DMS79 (cell line): ENCODE data around the gene GALNT17.
"Not testable (repeated sequence)": the region's sequence is repeated elsewhere in the genome, so short reads cannot be mapped to it uniquely, and the experiment has no call there.

Experiments used
- DNase-seq: peaks from one replicate; lab custom pipeline; 2025; lab: John Stamatoyannopoulos, UW

The GALNT17 gene

DNA sequence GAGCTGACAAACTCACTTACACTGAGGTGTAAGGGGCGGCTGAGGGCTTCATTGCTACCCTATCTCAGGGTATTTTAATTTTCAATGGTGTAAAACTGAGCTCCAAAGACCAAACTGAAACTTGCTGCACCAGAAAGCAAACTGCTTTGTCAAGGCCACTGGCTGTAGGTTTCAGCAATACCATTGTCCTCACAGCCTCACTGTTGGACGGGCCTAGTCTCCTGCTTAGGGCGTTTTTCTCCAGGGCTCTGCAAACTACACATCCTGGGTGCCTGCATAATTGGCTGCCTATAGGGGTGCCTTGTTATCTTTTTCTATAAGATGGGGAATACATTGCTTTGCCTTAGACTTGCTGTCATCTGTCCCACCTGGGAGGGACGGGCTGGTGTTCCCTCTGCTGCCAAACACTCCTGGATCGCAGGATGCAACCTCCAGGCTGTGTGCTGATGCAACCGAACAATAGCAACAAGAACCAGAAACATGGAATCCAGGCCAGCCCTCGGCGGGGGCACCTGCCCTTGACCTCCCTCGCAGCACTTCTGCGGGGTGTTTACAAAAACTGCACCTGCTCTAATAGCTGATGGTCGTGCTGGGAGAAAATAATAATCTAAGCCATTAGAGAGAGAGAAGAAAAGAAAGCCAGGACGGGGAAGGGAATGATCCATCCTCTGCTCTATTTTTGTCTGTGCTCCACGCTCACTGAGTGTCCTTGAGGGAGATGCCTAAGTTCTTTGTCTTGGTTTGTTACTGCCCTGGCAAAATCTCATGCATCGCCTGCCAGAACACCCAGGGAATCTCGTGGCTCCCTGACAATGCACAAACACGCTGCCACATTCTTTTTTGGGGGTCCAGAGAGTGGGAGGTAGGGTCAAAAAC is 104.5 kb downstream of the GALNT17 start:
- no peak for DNase-seq

DNA sequence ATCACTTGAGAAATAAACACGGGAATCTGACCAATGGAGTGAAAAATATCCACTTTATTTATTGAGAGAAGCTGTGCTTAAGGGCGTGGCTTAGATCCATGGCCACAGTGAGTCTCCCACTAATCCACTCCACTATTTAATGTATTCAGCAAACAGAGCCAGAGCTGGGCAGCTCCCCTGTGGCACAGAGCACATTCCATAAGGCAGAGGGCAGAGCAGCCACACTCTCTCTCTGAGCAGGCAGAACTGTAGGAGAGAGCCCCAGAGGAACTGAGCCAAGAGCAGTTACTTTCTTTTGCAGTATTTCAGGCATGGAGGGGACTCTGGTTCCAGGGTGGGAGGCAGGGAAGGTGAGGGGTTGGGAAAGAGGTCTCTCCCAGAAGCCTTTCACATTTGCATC is 106.0 kb downstream of the GALNT17 start:
- no peak for DNase-seq

DNA sequence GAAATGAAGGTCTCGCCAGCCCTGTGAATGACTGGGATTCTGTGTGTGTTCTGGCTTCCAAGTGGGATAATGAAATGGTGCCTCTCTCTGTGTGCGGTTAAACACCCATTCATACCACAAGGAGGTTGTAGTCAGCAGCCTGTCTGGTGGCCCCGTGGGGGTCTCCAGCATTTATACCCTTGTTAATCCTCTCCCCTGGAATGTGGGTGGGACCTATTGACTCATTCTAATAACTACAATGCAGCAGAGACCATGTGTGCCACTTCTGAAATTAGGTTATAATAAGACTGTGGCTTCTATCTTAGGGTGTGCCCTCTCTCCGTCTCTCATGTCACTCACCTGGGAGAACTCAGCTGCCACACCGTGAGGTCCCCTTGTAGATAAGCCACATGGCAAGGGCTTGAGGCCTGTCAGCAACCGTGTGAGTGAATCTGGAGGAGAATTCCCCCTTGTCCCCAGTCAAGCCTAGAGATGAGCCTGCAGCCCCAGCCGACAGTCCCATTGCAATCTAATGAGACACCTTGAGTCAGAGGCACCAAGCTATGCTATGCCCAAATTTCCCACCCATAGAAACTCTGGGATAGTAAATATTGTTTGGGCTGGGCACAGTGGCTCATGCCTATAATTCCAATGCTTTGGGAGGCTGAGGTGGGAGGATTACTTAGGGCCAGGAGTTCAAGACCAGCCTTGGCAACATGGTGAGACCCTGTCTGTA is 106.8 kb downstream of the GALNT17 start:
- DNase-seq: no peak

DNA sequence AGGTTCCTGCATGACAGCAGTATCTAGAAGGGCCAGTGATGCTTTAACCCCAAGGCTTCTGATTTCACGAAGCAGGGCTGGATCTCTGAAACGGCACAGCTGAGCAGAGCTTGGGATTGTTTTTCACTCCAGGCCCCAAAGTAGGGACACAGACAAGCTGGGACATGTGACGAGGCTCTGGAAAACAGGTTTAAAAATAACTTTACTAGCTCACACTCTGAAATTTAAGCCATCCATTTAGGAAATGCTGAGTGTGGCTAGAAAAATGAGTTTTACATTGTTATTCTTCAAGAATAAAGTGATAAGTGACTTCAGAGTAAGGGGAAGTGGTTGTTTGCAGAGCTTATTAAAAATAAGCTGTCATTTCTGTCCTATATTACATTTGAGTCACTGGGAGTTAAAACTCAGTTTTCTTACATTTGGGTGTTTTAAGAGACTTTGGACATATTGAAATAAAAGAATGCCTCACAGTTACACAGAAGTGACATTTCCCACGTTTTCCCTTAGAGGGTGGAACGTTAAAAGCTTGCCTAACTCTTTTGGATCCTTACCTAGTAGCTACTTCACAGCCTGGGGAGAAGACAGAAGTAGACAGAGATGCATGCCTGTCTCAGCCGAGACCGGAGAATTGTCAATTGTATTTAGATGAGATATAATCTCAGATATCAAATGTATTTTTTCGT is 107.8 kb downstream of the GALNT17 start:
- no peak for DNase-seq

DNA sequence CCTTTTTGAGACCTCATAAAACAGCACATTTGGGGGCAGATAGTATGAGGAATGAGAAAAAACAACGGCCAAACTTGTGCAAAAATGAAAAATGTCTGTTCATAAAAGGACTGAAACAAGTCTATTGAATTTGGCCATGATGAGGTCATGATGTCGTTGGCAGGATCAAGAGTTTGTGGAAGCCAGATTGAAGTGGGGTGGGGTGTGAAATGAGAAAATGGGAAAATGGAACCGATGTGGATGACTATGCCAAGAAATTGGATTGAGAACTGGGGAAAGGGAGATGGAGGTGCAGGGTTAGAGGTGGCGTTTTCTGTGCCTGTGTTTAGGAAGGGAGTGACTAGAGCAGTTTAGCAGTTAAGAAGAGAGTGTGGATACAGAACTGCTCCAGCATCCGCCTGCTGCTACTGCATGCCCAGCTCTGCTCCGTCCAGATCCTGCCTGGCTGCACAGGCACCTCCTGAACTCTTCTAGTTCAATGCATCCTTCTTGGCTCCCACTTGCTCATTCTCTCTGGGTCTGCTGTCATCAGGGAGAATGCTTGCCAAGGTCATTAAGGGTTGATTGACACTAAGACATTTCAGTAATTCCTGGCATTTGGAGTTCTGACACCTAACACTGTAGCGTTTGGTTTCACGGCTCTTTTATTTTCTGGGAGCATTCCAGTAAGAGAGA is 111.9 kb downstream of the GALNT17 start:
- DNase-seq: no peak

DNA sequence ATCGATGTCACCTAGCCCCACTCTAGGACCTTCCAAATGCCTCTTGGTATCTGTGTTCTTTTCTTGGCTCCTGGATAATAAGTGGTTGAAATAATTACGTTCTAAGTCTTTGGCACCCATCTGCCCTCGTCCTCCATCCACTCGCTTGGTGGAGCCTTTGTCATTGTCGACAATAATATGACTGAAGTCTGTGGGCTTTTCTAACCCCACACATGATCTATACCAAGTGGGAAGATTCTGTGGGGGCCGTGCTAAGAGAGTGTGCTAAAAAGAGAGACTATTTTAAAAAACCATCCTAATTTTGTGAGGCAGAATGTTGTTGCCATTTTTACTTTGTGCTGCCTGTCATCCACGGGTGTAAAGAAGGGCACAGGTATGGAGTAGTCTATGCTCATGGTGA is 113.1 kb downstream of the GALNT17 start:
- no peak for DNase-seq

DNA sequence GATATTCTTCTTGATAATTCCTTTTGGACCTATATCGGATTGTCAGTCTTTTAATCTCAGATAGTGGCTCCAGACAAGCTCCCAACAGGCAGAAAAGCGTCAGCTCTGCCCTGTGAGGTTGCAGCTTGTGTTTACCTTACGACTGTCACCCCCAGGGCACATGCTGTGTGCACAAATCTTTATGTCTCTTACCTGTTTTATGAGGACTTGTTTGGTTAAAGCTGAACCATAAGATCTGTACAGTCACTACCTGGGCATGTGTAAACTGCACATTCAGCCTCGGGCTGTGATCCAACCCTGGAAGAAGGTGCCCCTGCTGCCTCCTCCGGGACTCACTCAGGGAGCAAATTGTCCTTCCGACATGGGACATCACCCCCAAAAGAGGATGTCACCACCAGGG is 119.8 kb downstream of the GALNT17 start:
- no peak for DNase-seq

DNA sequence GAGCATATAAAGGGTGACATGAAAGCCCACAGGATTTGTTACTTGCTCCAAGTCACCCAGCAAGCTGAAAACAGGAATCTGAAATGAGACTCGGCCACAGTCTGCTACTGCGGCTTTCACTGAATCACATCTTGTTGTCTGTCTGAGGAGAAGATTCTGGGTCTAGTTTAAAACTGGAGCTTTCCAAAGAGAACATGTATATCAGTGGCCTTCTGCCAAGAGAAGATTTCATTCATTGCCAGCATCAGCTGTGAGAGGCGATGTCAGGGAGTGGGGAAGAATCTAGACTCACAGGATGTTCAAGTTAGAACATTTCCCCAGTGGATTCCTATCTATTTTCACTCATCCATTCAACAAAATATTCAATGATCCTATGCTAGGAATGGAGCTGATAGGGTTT is 122.8 kb downstream of the GALNT17 start:
- DNase-seq: no peak

DNA sequence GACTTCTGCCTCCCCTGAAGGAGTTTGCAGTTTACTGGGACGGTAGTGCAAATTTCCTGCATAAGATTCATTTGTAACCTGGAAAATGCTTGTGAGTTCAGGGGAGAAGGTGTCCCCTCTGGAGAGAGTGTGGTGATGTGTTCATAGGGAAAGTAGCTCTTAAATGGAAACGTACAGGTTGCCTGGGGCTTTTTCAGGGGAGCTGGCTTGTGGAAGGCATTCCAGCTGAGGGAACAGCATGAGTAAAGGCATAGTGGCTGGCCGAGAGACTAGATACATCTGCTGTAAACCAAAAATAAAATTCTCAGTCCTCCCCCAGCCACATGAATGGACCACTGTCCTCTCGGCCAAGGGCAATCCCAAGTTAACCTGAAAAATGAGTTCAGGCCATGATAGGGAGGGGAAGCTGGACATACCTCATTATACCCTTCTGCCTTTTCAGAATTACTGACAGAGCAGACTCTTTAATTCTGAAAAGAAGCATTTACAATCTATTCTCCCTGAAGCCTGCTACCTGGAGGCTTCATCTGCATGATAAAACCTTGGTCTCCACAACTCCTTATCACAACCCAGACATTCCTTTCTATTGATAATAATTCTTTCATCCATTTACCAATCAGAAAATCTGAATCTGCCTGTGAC is 123.7 kb downstream of the GALNT17 start:
- DNase-seq: no peak

DNA sequence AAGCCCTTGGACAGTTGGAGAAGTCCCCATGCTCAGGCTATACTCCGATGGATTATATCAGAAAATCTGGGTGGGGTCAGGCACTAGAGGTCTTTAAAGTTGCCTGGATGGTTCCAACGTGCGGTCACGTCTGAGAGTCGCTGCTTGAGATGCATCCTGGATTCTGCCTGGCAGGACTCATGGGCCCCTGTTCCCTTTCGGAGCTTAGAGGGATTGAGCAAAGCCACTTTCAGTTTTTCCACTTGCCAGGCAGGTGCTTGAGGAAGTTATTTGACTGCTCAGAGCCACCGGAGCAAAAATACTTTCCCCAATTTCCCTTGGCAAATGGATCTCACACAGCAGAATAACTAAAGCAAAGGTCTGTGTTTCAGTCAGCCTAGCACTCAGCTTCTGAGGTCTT is 129.1 kb downstream of the GALNT17 start:
- DNase-seq: no peak

DNA sequence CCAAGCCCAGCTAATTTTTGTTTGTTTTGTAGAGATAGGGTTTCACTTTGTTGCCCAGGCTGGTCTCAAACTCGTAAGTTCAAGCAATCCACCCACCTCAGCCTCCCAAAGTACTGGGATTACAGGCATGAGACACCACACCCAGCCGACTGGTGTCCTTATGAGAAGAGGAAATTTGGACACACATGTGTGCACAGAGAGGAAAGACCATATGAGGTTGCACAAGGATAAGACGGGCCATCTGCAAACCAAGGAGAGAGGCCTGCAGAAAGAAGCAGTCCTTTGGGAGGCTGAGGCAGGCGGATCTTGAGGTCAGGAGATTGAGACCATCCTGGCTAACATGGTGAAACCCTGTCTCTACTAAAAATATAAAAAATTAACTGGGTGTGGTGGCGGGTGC is 130.9 kb downstream of the GALNT17 start:
- not testable (repeated sequence) for DNase-seq

DNA sequence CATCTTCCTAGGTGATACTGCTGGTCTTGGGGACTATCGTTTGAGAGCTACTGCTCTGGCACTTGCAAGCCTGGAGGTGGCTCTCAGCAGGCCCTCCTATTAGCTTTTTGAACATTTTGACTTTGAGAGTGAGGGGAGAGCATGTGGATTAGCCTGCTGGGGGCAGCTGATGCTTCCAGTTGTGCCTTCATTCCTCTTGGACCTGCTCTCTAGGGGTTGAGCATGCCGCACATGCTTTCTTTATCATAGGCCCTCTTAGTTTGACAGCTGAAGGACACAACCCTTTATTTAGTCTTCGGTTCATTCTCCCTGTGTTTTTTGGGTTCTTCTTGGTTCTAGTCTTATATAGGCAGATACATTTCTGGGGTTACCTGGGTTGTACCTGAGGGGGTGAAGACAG is 132.1 kb downstream of the GALNT17 start:
- DNase-seq: no peak

DNA sequence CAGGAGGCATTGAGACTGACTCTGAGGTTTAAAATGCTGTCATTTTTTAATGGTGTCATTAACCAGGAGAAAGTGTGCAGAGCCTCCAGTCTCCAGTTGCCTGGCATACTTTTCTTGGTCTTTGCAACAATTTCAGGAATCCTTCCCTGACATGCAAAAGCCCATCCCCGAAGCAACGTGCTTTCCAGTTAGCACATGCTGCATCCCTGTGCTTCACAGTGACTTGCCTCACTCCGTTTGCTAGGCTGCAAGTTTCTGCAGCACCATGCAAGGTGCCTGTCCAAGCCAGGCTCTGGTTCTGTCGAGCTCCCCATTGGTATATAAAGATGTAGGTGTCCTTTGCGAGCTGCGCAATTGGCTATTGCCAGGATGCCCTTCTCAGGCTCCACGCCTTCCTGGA is 135.0 kb downstream of the GALNT17 start:
- no peak for DNase-seq

DNA sequence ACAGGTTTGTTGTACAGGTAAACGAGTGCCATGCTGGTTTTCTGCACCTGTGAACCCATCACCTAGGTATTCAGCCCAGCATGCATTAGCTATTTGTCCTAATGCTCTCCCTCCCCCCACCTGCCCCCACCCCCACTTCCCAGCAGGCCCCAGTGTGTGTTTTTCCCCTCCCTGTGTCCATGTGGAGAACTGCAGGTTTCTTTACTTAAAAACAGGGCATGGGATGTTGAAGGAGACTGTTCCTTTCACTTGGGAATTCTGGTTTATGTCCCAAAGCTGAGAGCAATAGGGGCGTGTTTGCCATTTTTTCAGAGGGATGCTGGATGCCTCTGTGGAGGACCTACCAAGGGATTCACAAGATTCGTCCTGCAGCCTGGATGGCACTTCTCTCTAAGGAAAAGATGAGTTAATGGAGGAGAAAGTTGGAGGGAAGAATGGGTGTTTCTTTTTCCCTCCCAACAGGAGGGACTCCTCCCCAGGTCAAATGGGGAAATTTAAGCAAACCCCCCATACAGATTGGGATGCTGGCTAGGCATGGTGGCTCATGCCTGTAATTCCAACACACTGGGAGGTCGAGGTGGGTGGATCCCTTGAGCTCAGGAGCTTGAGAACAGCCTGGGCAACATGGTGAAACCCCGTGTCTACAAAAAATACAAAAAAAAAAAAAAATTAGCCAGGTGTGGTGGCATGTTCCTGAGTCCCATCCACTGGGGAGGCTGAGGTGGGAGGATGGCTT is 136.0 kb downstream of the GALNT17 start:
- no peak for DNase-seq

DNA sequence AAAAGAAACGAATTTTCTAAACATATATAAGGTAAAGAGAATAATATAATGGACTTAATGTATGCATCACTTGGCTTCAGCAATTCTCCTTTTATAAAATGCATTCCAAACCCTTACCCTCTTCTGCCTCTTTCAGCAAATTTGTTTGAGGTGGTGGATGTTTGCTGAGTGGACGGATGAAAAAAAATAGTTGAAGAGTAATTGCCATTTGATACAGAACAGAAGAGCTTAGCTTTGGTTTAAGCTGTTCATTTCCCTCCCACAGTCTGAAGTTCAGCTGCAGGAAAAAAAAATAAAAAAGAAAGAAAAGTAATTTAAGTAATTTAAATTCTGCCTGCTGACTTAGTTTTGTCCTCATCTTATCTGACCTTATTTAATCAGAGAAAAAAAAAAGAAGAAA is 138.6 kb downstream of the GALNT17 start:
- DNase-seq: no peak

DNA sequence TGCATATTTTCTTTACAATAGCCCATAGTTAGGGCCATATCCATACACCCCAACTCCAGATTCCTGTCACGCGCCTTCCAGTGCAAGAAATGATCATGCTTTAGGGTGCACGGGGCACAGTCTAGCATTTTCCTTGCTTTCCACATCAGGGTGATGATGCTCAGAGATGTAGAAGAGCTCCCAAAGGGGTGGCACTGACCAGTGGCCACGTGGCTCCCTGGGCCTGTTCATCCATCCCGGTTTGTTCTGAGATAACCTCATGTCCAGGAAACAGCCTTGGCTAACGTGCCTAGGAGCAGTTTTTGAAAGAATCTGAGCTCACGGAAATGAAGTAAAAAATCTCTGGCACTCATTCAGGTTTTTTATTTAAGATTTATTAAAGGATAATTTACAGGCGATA is 139.3 kb downstream of the GALNT17 start:
- DNase-seq: no peak

DNA sequence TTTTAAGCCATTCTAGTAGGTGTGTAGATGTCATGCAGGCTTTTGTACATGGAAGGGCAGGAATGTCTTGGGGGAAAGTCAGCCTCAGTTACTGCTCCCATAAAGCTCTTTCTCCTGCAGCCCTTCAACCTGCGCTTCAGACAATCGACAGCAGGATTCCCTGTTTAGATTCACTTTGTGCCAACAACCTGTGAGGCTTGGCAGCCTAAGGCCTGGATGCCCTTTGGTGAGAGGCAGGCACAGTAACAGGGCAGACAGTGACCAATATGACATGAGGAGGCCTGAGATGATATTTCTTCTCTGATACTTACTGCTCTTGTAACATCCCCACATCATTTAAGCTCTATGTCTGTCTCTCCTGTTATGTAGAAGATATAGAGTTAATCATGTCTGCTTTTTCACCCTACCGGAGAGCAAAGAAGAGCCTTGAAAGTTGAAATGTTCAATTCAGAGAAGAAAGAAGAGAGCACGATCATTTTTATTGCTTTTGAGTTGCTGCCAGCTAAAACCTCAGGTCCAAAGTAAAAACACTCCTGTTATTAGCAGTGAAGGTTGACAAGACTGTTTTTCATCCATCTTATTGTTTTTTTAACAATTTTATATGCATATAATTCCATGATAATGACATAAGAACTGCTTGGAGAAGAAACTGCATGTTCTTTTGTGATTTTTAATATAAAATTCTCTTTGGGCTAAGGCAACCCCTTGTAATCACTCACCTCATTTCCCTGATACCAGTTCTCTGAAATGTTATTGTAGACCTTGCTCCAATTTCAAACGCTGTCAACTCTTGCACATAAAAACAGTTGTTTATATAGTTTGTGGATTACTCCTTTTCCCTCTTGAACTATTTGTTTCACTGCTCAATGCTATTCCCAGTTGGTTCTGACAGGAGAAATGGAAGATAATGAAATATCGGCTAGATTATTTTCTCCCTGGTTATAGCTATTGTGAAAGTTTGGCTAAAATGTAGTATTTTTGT is 140.9 kb downstream of the GALNT17 start:
- no peak for DNase-seq

DNA sequence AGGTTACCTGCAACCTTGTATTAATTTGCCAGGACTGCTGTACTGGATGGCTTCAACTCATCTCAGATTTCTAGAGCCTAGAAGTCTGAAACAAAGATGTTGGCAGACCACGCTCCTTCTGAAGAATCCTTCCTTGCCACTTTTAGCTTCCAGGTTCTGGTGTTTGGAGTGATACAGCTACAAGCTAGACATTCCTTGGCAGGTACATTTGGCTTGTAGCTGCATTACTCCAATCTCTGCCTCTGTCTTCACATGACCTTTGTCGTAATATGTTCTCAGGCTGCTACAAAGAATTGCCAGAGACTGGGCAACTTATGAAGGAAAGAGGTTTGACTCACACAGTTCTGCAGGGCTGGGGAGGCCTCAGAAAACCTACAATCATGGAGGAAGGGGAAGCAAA is 146.3 kb downstream of the GALNT17 start:
- DNase-seq: no peak

DNA sequence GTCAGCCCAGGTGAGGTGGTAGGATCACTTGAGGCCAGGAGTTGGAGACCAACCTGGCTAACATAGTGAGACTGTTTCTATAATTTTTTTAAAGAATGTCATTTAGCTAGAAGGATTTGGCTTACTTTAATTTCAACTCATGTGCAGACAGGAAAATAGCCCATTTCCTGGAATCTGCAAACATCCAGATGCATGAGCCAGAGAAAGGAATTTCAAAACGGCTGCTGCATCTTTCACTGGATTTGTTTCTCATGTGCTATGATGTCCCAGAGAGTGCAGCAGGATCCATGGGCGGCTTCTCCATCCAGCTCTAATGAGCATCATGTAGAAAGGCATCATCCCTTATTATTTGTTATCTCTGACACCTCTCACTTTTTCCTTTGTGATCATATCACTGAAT is 149.3 kb downstream of the GALNT17 start:
- no peak for DNase-seq

DNA sequence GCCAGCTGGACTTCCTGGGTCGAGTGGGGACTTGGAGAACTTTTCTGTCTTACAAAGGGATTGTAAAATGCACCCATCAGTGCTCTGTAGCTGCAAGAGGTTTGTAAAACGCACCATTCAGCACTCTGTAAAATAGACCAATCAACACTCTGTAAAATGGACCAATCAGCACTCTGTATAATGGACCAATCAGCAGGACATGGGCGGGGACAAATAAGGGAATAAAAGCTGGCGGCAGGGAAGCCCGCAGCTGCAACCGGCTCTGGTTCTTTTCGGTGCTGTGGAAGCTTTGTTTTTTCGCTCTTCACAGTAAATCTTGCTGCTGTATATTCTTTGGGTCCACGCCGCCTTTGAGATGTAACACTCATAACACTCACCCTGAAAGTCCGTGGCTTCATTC is 151.9 kb downstream of the GALNT17 start:
- no peak for DNase-seq
